Upper lobe of left lung (tissue), 6 donors: Measurements from ENCODE around the gene SMO. TPM values are rescaled to one million over a fixed set of nuclear protein-coding genes. Genes with fewer than 3 reads are reported as not detected.
A peak's percentile ranks its signal among the peaks of the same experiment; 100 is the strongest.
"Not testable (repeated sequence)": the region's sequence is repeated elsewhere in the genome, so short reads cannot be mapped to it uniquely, and the experiment has no call there.

Experiments
- ATAC-seq, 2 donors: fragments of 200-7000 bp; cut with Tn5 transposase; one replicate each; pipeline ENCODE4 v1.9.1; 2022; ENCODE audit warnings: mild to moderate bottlenecking in 2 of 2, moderate library complexity in 2 of 2; ENCODE audit not compliant: low FRiP score in 2 of 2
- DNase-seq, 2 donors: peaks; one replicate each; pipeline ENCODE4 v3.0.0-alpha.2; 2019 to 2020
- H3K27ac ChIP-seq, 4 donors: fragments of 200-600 bp; sonication (generic); one replicate each; pipeline ENCODE4 v1.5.1; 2016 to 2019
- H3K27me3 ChIP-seq, 4 donors: fragments of 200-600 bp; sonication (generic); one replicate each; pipeline ENCODE4 v1.5.1; 2017 to 2019
- H3K36me3 ChIP-seq, 4 donors: fragments of 200-600 bp; sonication (generic); one replicate each; pipeline ENCODE4 v1.5.1; 2016 to 2019
- H3K4me1 ChIP-seq, 4 donors: fragments of 200-600 bp; sonication (generic); one replicate each; pipeline ENCODE4 v1.5.1; 2018 to 2019
- H3K4me3 ChIP-seq, 4 donors: fragments of 200-600 bp; sonication (generic); one replicate each; pipeline ENCODE4 v1.5.1; 2017 to 2019; ENCODE audit warnings: mild to moderate bottlenecking in 2 of 4, moderate library complexity in 1 of 4
- H3K9me3 ChIP-seq, 4 donors: fragments of 200-600 bp; sonication (generic); one replicate each; pipeline ENCODE4 v1.5.1; 2018 to 2019
- CTCF ChIP-seq, 6 experiments: fragments of 450-650 bp in 4 of 6; fragments of 200-600 bp in 2 of 6; sonication (generic) in 2 of 6; IDR thresholded peaks; one replicate each; pipeline ENCODE4 v1.5.1; 2016 to 2019; ENCODE audit warnings: antibody characterized with exemption in 6 of 6
- EP300 ChIP-seq, 4 donors: sonication (generic); formaldehyde crosslinking; IDR thresholded peaks; one replicate each; pipeline ENCODE4 v1.5.1; 2017; ENCODE audit warnings: antibody characterized with exemption in 4 of 4, control low read depth in 2 of 4
- POLR2A ChIP-seq, 4 donors: fragments of 450-650 bp; IDR thresholded peaks; one replicate each; pipeline ENCODE4 v1.5.1; 2016 to 2017; ENCODE audit warnings: antibody characterized with exemption in 4 of 4, mild to moderate bottlenecking in 2 of 4
- POLR2AphosphoS5 ChIP-seq, 2 donors: sonication (generic); formaldehyde crosslinking; IDR thresholded peaks; one replicate each; pipeline ENCODE4 v1.5.1; 2017; ENCODE audit warnings: antibody characterized with exemption in 2 of 2
- WGBS, 2 donors: methylation state at CpG; one replicate each; pipeline ENCODE4 v1.1.5; 2017 to 2018; 5-methylcytosine and 5-hydroxymethylcytosine counted together
- total RNA-seq, 6 donors: library from RNA; depleted of rRNA in 4 of 6; stranded (reverse); fragments of >200 nt in 4 of 6; gene quantifications; one replicate each; pipeline versions ENCODE4 v1.1.0 to v1.2.1, GENCODE V29; 2016 to 2021
- donor health status: DM: no; HTN: no; CAD: no; lungs with moderate emphysema.
- donor health status: DM: no; HTN: yes; CAD: no; lungs with severe emphysema.

SMO gene
- total RNA-seq, 6 donors from 2014 or later: 1.7 to 7.3 (median 2.6) TPM

- Histone ChIP-seq H3K27ac (no peak overlapping the region), H3K4me1 (peaks cover 0 to 5% (median 2%) of the 10 kb centered on the region in 4 donors), H3K4me3 (no peak overlapping the region), H3K27me3 (no peaks in the 10 kb centered on the region), H3K36me3 (no peaks in the 10 kb centered on the region), H3K9me3 (no peaks in the 10 kb centered on the region)
- ATAC-seq (peak; percentile 93 to 96), DNase-seq (peak in 1 of 2 donors; percentile 82)
- 11 to 17% methylated on average over 7 to 9 of the region's 9 CpGs for WGBS, 2 donors
- TF ChIP-seq CTCF (IDR thresholded peaks at IDR 0.05) (peak; percentile 72 to 92 (median 88)), POLR2A (IDR thresholded peaks at IDR 0.05) (no peak)
Observed at GRCh38 chr7:129218514-129219062, 30.2 kb downstream of the SMO start.

- not testable (repeated sequence) for H3K27me3 ChIP-seq, H3K27ac ChIP-seq, H3K9me3 ChIP-seq, H3K36me3 ChIP-seq, DNase-seq, ATAC-seq, H3K4me3 ChIP-seq
- H3K4me1 ChIP-seq: peaks cover 3 to 10% (median 4%) of the 10 kb centered on the region in 4 donors
- 90 to 94% methylated on average over 3 to 4 of the region's 4 CpGs for WGBS, 2 donors
Observed at GRCh38 chr7:129219166-129219565, 30.7 kb downstream of the SMO start.

- DNase-seq (no peak), ATAC-seq (no peak)
- Histone ChIP-seq H3K9me3 (no peaks in the 10 kb centered on the region), H3K27me3 (no peaks in the 10 kb centered on the region), H3K36me3 (no peaks in the 10 kb centered on the region), H3K4me1 (peaks cover 8 to 21% (median 13%) of the 10 kb centered on the region in 4 donors), H3K27ac (no peak overlapping the region), H3K4me3 (no peak overlapping the region)
- 30 to 40% methylated on average over 4 of the region's 4 CpGs for WGBS, 2 donors
- TF ChIP-seq EP300 (IDR thresholded peaks at IDR 0.05) (no peak), POLR2A (IDR thresholded peaks at IDR 0.05) (no peak), POLR2AphosphoS5 (IDR thresholded peaks at IDR 0.05) (no peak), CTCF (IDR thresholded peaks at IDR 0.05) (no peak)
Observed at GRCh38 chr7:129222064-129222463, 33.6 kb downstream of the SMO start.

- ATAC-seq (peak; percentile 99 to 100), DNase-seq (peak; percentile 98 to 100)
- Histone ChIP-seq H3K27ac (peak within 1 kb of the TSS; percentile 96 to 98 (median 96)), H3K4me3 (peak within 1 kb of the TSS; percentile 66 to 100 (median 92)), H3K27me3 (no peaks in the 10 kb centered on the region), H3K36me3 (no peaks in the 10 kb centered on the region), H3K9me3 (no peaks in the 10 kb centered on the region), H3K4me1 (peaks cover 8 to 16% (median 12%) of the 10 kb centered on the region in 4 donors)
- TF ChIP-seq POLR2AphosphoS5 (IDR thresholded peaks at IDR 0.05) (peak; percentile 63 to 68), EP300 (IDR thresholded peaks at IDR 0.05) (no peak), POLR2A (IDR thresholded peaks at IDR 0.05) (peak in 1 of 4 donors; percentile 61)
- 0 to 1% methylated on average over 27 to 30 of the region's 63 CpGs for WGBS, 2 donors
Observed at GRCh38 chr7:129224251-129225205, 36.1 kb downstream of the SMO start, which contains the start of gene AHCYL2. Gene AHCYL2, plus strand, starts transcription at chr7:129225030.

GRCh38 chr7:129225206-129225930, 36.9 kb downstream of the SMO start:
- ATAC-seq (peak; percentile 66), DNase-seq (peak; percentile 59 to 93)
- Histone ChIP-seq H3K4me1 (peaks cover 8 to 16% (median 12%) of the 10 kb centered on the region in 4 donors), H3K4me3 (peak overlapping the region; percentile 66 to 100 (median 92)), H3K27me3 (no peaks in the 10 kb centered on the region), H3K27ac (peak overlapping the region; percentile 96 to 98 (median 96)), H3K9me3 (no peaks in the 10 kb centered on the region), H3K36me3 (no peaks in the 10 kb centered on the region)
- WGBS, 2 donors: 0 to 1% methylated on average over 5 to 29 of the region's 60 CpGs
- TF ChIP-seq POLR2AphosphoS5 (IDR thresholded peaks at IDR 0.05) (no peak), EP300 (IDR thresholded peaks at IDR 0.05) (no peak), POLR2A (IDR thresholded peaks at IDR 0.05) (peak in 1 of 4 donors; percentile 43), CTCF (IDR thresholded peaks at IDR 0.05) (no peak)
